Measurements from ENCODE around the gene RPTOR. TPM values are rescaled to one million over a fixed set of nuclear protein-coding genes. Genes with fewer than 3 reads are reported as not detected.

RPTOR gene
- total RNA-seq, 1 experiment from 2014 or later, result 66.7 TPM

GRCh38 chr17:80886641-80887573 is 342.3 kb downstream of the RPTOR start:
- intact Hi-C loops (cut with micrococcal nuclease; ENCODE audit: unreplicated experiment), result no loop called here
- H3K4me1 ChIP-seq, result no peaks in the 10 kb centered on the region
- no TSS peak for BruUV-seq (replicated peaks)
- Mint-ChIP-seq H3K27ac (ENCODE audit: unreplicated experiment) (no peak overlapping the region), H3K4me3 (ENCODE audit: unreplicated experiment) (no peak overlapping the region), H3K27me3 (ENCODE audit: insufficient read depth, unreplicated experiment) (no peaks in the 10 kb centered on the region), H3K9me3 (ENCODE audit: unreplicated experiment) (no peaks in the 10 kb centered on the region), H3K36me3 (ENCODE audit: insufficient read depth, unreplicated experiment) (peaks cover 31% of the 10 kb centered on the region), H3K4me1 (ENCODE audit: low read depth, unreplicated experiment) (no peaks in the 10 kb centered on the region)
- H3K36me3 ChIP-seq (ENCODE audit: control insufficient read depth, insufficient read depth, low read length), result peaks cover 1% of the 10 kb centered on the region; the same call in 1 of the 2 replicates
- no peaks in the 10 kb centered on the region for H3K9me3 ChIP-seq
- TF ChIP-seq, protein P1, sequence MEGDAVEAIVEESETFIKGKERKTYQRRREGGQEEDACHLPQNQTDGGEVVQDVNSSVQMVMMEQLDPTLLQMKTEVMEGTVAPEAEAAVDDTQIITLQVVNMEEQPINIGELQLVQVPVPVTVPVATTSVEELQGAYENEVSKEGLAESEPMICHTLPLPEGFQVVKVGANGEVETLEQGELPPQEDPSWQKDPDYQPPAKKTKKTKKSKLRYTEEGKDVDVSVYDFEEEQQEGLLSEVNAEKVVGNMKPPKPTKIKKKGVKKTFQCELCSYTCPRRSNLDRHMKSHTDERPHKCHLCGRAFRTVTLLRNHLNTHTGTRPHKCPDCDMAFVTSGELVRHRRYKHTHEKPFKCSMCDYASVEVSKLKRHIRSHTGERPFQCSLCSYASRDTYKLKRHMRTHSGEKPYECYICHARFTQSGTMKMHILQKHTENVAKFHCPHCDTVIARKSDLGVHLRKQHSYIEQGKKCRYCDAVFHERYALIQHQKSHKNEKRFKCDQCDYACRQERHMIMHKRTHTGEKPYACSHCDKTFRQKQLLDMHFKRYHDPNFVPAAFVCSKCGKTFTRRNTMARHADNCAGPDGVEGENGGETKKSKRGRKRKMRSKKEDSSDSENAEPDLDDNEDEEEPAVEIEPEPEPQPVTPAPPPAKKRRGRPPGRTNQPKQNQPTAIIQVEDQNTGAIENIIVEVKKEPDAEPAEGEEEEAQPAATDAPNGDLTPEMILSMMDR (IDR thresholded peaks at IDR 0.05; ENCODE audit: insufficient read depth in 1 of 2, low read depth in 1 of 2, low read length in 1 of 2, severe bottlenecking in 1 of 2, unreplicated experiment in 1 of 2), result no peak
- H3K27me3 ChIP-seq (replicated peaks; ENCODE audit: control insufficient read depth, insufficient read depth, low read length), result no peaks in the 10 kb centered on the region
- no peak for DNase-seq
- H3K4me3 ChIP-seq (ENCODE audit: low read depth, low read length), result no peak overlapping the region
- CTCF ChIA-PET, result no interaction called here
- POLR2A ChIA-PET, result no interaction called here

- ChIA-PET POLR2A (no interaction called here), CTCF (no interaction called here)
- Mint-ChIP-seq H3K9me3 (ENCODE audit: unreplicated experiment) (no peaks in the 10 kb centered on the region), H3K27ac (ENCODE audit: unreplicated experiment) (no peak overlapping the region), H3K27me3 (ENCODE audit: insufficient read depth, unreplicated experiment) (no peaks in the 10 kb centered on the region), H3K4me1 (ENCODE audit: low read depth, unreplicated experiment) (no peaks in the 10 kb centered on the region), H3K4me3 (ENCODE audit: unreplicated experiment) (no peak overlapping the region), H3K36me3 (ENCODE audit: insufficient read depth, unreplicated experiment) (peaks cover 28% of the 10 kb centered on the region)
- Histone ChIP-seq H3K4me3 (ENCODE audit: low read depth, low read length) (no peak overlapping the region), H3K36me3 (ENCODE audit: control insufficient read depth, insufficient read depth, low read length) (peaks cover 1% of the 10 kb centered on the region; the same call in 1 of the 2 replicates), H3K27me3 (replicated peaks; ENCODE audit: control insufficient read depth, insufficient read depth, low read length) (no peaks in the 10 kb centered on the region), H3K4me1 (no peaks in the 10 kb centered on the region), H3K9me3 (no peaks in the 10 kb centered on the region)
- TF ChIP-seq, protein P1 (IDR thresholded peaks at IDR 0.05; ENCODE audit: insufficient read depth in 1 of 2, low read depth in 1 of 2, low read length in 1 of 2, severe bottlenecking in 1 of 2, unreplicated experiment in 1 of 2), result no peak
- no TSS peak for BruUV-seq (replicated peaks)
- intact Hi-C loops (cut with micrococcal nuclease; ENCODE audit: unreplicated experiment), result no loop called here
- DNase-seq, result no peak
These were observed 343.1 kb downstream of the RPTOR start for GRCh38 chr17:80887639-80888175.

GRCh38 chr17:80888276-80889160 is 343.9 kb downstream of the RPTOR start:
- no TSS peak for BruUV-seq (replicated peaks)
- H3K27ac Mint-ChIP-seq (ENCODE audit: unreplicated experiment), result no peak overlapping the region
- H3K9me3 Mint-ChIP-seq (ENCODE audit: unreplicated experiment), result no peaks in the 10 kb centered on the region
- no peaks in the 10 kb centered on the region for H3K27me3 ChIP-seq (replicated peaks; ENCODE audit: control insufficient read depth, insufficient read depth, low read length)
- TF ChIP-seq, protein P1 (IDR thresholded peaks at IDR 0.05; ENCODE audit: insufficient read depth in 1 of 2, low read depth in 1 of 2, low read length in 1 of 2, severe bottlenecking in 1 of 2, unreplicated experiment in 1 of 2), result no peak
- H3K27me3 Mint-ChIP-seq (ENCODE audit: insufficient read depth, unreplicated experiment), result no peaks in the 10 kb centered on the region
- DNase-seq, result no peak
- no peaks in the 10 kb centered on the region for H3K4me1 Mint-ChIP-seq (ENCODE audit: low read depth, unreplicated experiment)
- H3K36me3 ChIP-seq (ENCODE audit: control insufficient read depth, insufficient read depth, low read length), result peaks cover under 1% of the 10 kb centered on the region; the same call in 1 of the 2 replicates
- H3K4me1 ChIP-seq, result no peaks in the 10 kb centered on the region
- H3K4me3 Mint-ChIP-seq (ENCODE audit: unreplicated experiment), result no peak overlapping the region
- intact Hi-C loops (cut with micrococcal nuclease; ENCODE audit: unreplicated experiment), result no loop called here
- no peak overlapping the region for H3K4me3 ChIP-seq (ENCODE audit: low read depth, low read length)
- peaks cover 28% of the 10 kb centered on the region for H3K36me3 Mint-ChIP-seq (ENCODE audit: insufficient read depth, unreplicated experiment)
- ChIA-PET CTCF (no interaction called here), POLR2A (no interaction called here)
- H3K9me3 ChIP-seq, result no peaks in the 10 kb centered on the region
